Mononuclear cell (primary cell): ENCODE data around the gene BAG2. TPM values are rescaled to one million over a fixed set of nuclear protein-coding genes. Genes with fewer than 3 reads are reported as not detected.

Experiments
- H3K27me3 ChIP-seq: 2 replicates; pipeline ENCODE4 v1.6.0; 2011; ENCODE audit warnings: low read length, control low read depth; ENCODE audit not compliant: insufficient read depth
- H3K4me1 ChIP-seq: 2 replicates; pipeline ENCODE4 v1.5.1; 2011; ENCODE audit warnings: mild to moderate bottlenecking, low read length, control low read depth; ENCODE audit not compliant: insufficient read depth
- H3K4me3 ChIP-seq: 2 replicates; pipeline ENCODE4 v1.5.1; 2011; ENCODE audit warnings: mild to moderate bottlenecking, low read length, moderate library complexity
- H3K9me3 ChIP-seq: 2 replicates; pipeline ENCODE4 v1.5.1; 2011; ENCODE audit warnings: low read depth, mild to moderate bottlenecking, control low read depth, low read length
- total RNA-seq: library from RNA; depleted of rRNA; stranded (reverse); fragments of >200 nt; gene quantifications from one replicate; pipeline ENCODE4 v1.2.3, GENCODE V29; 2012

The BAG2 gene
- total RNA-seq, result 4.6 TPM

DNA sequence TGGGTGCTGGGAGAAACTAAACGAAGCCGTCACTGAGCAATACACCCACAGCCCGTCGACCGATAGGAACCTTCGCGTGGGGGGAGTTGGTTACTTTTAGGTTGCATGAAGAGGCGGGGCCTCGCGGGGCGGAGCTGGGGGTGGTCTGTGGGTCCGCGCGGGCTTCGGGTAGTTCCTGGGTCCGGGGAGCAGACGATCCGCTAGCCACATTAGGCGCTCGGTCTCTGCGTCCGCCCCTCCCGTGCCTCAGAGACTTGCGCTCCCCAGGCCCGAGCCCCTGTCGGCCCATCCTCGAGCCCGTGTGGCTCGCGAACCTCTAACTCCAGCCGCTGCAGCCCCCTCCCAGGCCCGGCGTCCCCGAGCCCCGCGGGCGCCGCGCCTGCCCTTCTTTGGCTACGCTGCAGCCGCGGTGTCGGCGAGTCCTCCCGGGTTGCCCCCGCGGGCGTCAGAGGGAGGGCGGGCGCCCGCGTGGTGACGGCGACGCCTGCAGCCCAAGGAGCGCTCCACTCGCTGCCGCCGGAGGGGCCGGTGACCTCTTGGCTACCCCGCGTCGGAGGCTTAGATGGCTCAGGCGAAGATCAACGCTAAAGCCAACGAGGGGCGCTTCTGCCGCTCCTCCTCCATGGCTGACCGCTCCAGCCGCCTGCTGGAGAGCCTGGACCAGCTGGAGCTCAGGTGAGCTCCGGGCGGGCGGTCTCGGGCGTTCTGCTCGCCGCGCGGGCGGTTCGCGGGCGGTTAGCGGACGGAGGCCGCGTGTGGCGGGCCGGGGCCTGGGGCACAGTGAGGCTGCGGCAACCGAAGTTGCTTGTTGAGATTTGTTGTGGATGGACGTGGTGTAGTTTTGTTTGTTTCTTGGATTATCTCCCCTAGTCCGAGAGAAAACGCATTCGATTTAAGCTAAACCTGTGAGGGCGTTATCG, at the start of gene BAG2:
TSS of gene BAG2 (plus strand) at position 191 of the 920 bp plus-strand sequence. CDS start at position 563, 372 bp downstream.
- Histone ChIP-seq H3K9me3 (no peaks in the 10 kb centered on the region), H3K4me1 (peaks cover 21% of the 10 kb centered on the region), H3K27me3 (no peaks in the 10 kb centered on the region), H3K4me3 (peak within 1 kb of the TSS; percentile 56)

DNA sequence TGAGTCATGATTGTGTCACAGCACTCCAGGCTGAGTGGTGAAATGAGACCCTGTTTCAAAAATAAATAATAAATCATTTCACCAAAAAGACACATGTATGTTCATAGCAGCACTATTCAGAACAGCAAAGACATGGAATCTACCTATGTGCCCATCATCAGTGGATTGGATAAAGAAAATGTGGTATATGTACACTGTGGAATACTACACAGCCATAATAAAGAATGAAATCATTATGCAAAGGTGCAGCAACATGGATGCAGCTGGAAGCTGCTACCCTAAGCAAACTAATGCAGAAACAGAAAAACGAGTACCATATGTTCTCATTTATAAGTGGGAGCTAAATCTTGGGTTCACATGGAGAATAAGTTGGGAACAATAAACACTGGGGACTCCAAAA, 49.0 kb upstream of the BAG2 start:
- Histone ChIP-seq H3K4me3 (no peak overlapping the region), H3K27me3 (no peaks in the 10 kb centered on the region), H3K4me1 (no peaks in the 10 kb centered on the region), H3K9me3 (no peaks in the 10 kb centered on the region)

DNA sequence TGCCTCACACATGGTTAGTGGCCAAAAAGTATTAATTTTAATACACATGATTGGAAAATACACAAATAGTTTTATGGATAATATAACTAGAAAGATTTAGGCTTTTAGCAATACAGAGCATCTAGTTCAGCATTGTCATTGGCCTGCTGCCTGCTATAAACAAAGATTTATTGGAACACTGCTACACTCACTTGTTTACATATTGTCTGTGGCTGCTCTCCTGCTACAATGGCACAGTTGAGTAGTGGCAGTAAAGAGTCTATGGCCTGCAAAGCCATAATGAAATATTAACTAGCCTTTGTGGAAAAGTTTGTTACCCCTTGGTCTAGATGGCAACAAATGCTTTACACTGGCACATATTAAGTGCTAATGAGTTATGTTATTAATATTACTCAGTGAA, 44.4 kb upstream of the BAG2 start:
- Histone ChIP-seq H3K27me3 (no peaks in the 10 kb centered on the region), H3K4me3 (no peak overlapping the region), H3K4me1 (no peaks in the 10 kb centered on the region), H3K9me3 (no peaks in the 10 kb centered on the region)

DNA sequence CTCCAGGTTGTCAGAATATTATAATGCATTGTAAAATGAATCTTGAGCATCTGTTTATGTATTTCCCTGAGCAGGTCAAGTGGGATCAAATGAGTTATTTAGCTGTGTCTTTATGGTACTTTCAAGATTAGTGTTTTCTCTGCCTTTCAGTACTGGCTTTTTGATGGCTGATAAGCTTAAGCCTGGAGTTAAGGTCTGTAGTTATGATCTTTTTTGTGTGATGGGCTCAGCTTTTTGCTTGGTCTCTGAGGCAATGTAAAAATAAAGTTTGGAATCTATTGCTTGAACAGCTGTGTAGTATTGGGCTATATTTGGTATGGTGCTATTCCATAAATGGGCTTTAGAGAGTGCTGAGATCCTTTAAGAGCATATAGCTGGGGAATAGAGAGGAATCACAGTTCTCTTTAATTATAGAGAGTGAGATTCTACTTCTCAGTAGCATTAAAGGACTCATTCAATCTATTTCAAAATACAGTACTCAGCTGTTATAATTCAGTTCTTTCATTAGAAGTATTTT, 41.4 kb upstream of the BAG2 start:
- Histone ChIP-seq H3K4me1 (no peaks in the 10 kb centered on the region), H3K9me3 (no peaks in the 10 kb centered on the region), H3K4me3 (no peak overlapping the region), H3K27me3 (no peaks in the 10 kb centered on the region)

DNA sequence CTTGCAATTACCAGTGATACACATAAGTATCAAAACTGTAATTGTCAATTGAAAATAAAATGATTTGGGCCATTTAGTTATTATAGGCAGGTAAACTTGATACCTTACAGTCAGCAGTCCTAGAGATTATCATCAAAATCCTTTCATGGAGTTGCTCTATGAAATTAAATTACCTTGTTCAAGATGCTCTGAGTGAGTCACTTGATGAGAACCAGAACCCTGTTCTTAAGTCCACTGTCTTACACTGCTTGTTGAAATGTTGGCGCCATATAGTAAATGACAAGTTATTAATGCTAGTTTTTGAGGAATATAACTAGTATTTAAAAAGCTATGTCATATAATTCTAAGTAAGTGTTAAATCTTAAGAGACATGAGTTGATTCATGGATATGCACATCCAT, 37.2 kb upstream of the BAG2 start:
- Histone ChIP-seq H3K4me3 (no peak overlapping the region), H3K4me1 (no peaks in the 10 kb centered on the region), H3K9me3 (no peaks in the 10 kb centered on the region), H3K27me3 (no peaks in the 10 kb centered on the region)

DNA sequence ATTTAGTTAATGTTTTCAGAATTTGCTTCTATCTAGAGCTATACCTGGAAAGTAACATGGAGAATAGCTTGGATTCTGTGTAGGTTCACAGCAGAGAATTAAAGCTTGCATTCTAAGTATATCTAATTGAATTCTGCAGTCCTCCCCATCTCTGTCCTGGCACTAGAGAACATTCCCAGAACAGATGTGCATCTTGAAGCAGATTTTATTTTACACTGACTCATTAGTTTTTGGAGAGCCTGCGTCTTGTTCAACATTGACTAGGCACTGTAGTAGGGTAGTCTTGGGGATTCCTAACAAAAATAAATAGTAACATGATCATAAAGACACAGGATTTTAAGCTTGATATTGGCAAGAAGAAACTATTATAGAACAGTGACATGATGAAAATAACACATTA, 36.2 kb upstream of the BAG2 start:
- no peaks in the 10 kb centered on the region for H3K4me1 ChIP-seq
- no peak overlapping the region for H3K4me3 ChIP-seq
- H3K9me3 ChIP-seq, result no peaks in the 10 kb centered on the region
- no peaks in the 10 kb centered on the region for H3K27me3 ChIP-seq

DNA sequence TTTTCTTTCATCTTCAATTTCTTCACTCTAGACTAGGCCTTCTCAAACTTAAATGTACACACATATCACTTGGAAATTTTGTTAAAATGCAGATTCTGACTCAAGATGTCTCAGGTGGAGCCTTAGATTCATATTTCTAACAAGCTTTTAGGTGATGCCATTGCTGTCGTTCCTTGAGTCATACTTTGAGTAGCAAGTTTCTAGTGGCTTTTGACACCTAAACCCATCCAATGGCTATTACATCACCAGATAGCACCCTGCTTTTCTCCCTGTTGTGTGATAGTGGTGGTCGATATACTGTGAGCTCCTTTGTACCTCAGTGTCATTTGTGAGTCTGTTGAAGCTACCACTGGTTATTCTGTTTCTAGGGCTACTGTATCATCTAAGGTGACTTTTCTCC, 34.8 kb upstream of the BAG2 start:
- Histone ChIP-seq H3K27me3 (no peaks in the 10 kb centered on the region), H3K4me3 (no peak overlapping the region), H3K4me1 (no peaks in the 10 kb centered on the region), H3K9me3 (no peaks in the 10 kb centered on the region)

DNA sequence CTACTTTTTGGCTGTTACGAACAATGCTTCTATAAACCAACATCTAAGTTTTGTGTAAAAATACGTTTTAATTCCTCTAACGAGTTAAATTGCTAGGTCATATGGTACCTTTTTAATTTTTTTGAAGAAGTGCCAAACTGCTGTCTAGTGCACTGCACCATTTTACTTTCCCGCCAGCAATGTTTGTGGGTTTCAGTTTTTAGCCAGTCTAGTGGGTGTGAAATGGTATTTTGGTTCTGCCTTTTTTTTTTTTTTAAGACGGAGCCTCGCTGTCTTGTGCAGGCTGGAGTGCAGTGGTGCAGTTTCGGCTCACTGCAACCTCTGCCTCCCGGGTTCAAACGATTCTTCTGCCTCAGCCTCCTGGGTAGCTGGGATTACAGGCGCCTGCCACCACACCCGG, 34.1 kb upstream of the BAG2 start:
- H3K4me1 ChIP-seq, result no peaks in the 10 kb centered on the region
- H3K27me3 ChIP-seq, result no peaks in the 10 kb centered on the region
- no peak overlapping the region for H3K4me3 ChIP-seq
- no peaks in the 10 kb centered on the region for H3K9me3 ChIP-seq

DNA sequence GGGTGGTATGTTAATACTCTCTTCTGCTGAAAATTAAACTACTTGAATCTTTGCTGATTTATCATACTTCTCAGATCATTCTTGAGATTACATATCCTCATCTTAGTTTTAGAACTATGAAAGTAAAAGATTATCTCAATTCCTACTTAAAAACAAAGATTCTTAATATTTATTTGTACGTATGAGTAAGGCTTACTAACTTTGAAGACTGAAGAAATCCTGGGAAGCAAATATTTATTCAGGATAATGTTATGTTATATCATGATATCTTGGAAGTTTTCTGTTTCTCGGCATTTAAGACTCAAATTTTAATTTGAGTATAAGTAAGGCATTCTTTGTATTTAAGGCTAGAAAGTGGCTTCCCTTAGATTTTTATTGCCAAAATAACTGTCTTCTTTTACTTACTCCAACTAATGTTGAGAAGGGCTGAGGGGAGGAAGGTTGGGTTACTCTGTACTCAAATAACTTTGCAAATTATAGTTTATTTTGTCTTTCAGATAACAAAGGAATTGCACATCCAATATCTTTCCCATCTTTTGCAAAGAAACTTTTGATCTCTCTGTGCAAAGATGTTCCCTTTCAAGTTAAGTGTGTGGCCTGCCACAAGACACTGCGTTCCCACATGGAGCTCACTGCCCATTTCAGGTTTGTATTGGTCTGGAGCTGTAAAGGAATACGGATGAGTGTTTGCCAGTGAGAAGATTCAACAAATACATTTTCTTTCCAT, 30.5 kb upstream of the BAG2 start:
- H3K9me3 ChIP-seq, result no peaks in the 10 kb centered on the region
- H3K4me1 ChIP-seq, result no peaks in the 10 kb centered on the region
- no peak overlapping the region for H3K4me3 ChIP-seq
- no peaks in the 10 kb centered on the region for H3K27me3 ChIP-seq

DNA sequence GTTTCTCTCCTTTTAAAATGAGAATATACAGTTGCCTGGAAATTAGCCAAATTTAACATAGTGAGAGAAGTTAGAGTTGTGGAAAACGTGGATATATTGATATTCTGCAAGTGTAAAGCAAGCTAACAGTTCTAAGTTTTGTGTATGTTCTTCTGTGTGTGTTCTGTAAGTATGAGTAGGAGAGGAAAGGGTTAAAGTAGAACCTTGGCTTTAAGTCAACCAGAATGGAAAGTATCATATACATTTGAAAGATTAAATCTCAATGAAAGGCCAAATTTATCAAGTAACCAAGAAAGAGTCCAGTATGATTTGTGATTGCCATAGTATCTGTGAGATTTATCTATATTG, 30.0 kb upstream of the BAG2 start:
- Histone ChIP-seq H3K4me3 (no peak overlapping the region), H3K9me3 (no peaks in the 10 kb centered on the region), H3K27me3 (no peaks in the 10 kb centered on the region), H3K4me1 (no peaks in the 10 kb centered on the region)

DNA sequence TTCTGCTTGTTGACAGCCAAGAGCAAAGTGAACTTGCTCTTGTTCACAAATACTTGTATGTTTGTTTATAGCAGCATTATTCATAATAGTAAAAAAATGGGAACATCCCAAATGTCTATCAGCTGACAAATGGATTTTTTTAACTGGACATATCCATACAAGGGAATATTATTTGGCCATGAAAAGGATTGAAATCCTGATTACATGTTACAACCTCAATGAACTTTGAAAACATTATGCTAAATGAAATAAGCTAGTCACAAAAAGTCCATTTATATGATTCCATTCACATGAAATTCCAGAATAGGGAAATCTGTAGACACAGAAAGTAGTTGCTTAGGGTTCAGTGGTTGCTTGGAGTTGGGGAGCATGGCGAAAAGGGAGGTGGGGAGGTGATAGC, 28.4 kb upstream of the BAG2 start:
- no peak overlapping the region for H3K4me3 ChIP-seq
- no peaks in the 10 kb centered on the region for H3K27me3 ChIP-seq
- H3K4me1 ChIP-seq, result no peaks in the 10 kb centered on the region
- no peaks in the 10 kb centered on the region for H3K9me3 ChIP-seq

DNA sequence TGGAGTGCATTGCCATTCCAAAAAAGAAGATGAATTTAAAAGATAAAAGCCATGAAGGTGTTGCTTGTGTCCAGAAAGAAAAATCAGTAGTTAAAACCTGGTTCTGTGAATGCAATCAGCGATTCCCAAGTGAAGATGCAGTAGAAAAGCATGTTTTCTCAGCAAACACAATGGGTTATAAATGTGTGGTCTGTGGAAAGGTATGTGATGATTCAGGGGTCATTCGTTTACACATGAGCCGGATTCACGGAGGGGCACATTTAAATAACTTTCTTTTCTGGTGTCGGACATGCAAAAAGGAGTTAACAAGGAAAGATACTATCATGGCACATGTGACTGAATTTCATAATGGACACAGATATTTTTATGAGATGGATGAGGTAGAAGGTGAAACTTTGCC, 24.7 kb upstream of the BAG2 start:
- Histone ChIP-seq H3K9me3 (no peaks in the 10 kb centered on the region), H3K27me3 (no peaks in the 10 kb centered on the region), H3K4me1 (no peaks in the 10 kb centered on the region), H3K4me3 (no peak overlapping the region)

DNA sequence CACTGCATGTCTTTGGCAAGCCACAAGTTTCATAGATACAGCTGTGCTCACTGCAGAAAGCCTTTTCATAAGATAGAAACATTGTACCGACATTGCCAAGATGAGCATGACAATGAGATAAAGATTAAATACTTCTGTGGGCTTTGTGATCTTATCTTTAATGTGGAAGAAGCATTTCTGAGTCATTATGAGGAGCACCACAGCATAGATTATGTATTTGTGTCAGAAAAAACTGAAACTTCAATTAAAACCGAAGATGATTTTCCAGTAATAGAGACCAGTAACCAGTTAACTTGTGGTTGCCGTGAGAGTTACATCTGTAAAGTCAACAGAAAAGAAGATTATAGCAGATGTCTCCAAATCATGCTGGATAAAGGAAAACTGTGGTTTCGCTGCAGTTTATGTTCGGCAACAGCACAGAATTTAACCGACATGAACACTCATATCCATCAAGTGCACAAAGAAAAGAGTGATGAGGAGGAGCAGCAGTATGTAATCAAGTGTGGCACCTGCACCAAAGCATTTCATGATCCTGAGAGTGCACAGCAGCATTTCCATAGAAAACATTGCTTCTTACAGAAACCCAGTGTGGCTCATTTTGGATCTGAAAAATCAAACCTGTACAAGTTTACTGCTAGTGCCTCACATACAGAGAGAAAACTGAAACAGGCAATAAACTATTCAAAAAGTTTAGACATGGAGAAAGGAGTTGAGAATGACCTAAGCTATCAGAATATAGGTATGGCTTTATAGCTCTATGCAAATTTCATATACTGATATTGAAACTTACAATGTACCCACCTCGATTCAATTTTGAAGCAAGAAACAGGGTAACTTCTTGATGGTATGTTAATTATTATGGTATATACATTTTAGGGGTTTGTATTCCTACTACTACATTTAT, 23.9 kb upstream of the BAG2 start:
- no peaks in the 10 kb centered on the region for H3K9me3 ChIP-seq
- H3K4me1 ChIP-seq, result no peaks in the 10 kb centered on the region
- H3K4me3 ChIP-seq, result no peak overlapping the region
- H3K27me3 ChIP-seq, result no peaks in the 10 kb centered on the region

DNA sequence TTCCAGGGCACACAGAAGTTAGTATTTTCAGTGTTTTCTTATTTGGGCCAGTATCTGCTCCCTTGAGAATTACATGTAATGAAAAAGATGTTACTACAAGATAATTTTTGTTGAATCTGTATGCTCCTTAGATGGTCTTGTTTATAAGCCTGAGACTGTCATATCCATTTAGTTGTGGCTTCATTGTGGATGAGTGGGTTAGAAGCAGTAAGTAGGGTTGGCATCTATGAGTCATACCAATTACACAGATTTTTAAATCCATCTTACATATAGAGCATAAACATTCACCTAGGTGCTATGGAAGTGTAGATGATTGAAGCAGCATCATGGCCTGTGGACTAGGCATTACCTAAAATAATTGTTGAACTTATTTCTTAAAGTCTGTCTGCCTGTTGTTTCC, 13.5 kb upstream of the BAG2 start:
- Histone ChIP-seq H3K4me3 (no peak overlapping the region), H3K4me1 (no peaks in the 10 kb centered on the region), H3K27me3 (no peaks in the 10 kb centered on the region), H3K9me3 (no peaks in the 10 kb centered on the region)

DNA sequence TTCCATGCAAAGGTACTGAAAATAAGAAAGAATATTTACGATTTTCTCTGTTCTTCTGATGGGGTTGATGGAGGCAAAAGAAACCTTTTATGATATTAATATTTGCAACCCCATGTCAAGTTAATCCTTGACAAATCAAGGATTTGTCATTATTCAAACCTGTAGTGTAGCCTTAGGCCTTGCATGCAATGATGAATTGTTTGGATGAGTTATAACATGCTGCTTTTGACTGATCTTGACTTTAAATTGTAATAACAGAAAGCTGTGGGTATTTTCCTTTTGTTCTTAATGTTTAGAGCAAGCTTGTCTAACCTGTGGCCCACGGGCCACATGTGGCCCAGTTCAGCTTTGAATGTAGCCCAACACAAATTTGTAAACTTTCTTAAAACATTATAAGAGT, 13.0 kb upstream of the BAG2 start:
- Histone ChIP-seq H3K9me3 (no peaks in the 10 kb centered on the region), H3K4me1 (no peaks in the 10 kb centered on the region), H3K4me3 (no peak overlapping the region), H3K27me3 (no peaks in the 10 kb centered on the region)
